NCI-H2171 (cell line): ENCODE results near the gene CLEC1B.
"Not testable (repeated sequence)": the region's sequence is repeated elsewhere in the genome, so short reads cannot be mapped to it uniquely, and the experiment has no call there.

Experiments used
- DNase-seq: peaks from one replicate; lab custom pipeline; 2025; lab: John Stamatoyannopoulos, UW

Gene CLEC1B

DNA sequence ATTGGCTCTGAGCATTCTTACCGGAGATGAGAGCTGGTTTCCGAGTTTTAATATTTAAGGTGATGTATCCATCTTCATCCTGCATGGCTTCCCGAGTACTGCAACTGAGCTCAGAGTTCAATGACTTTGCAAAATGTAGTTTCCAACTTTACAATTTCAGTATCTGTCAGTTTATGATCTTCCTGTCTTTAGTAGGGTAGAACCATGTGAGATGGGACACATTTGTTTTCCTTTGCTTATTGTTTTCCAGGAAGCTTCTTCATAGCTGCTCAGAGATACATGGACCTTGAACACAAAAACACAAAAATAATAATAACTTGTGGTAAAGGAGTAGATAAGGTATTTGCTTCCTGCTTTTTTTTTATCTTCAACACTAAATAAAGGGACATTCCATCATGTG, at the start of gene CLEC1B:
TSS of gene CLEC1B (minus strand) at position 106 of the 400 bp plus-strand sequence. CDS start at position 85, 21 bp downstream.
- DNase-seq: no peak

DNA sequence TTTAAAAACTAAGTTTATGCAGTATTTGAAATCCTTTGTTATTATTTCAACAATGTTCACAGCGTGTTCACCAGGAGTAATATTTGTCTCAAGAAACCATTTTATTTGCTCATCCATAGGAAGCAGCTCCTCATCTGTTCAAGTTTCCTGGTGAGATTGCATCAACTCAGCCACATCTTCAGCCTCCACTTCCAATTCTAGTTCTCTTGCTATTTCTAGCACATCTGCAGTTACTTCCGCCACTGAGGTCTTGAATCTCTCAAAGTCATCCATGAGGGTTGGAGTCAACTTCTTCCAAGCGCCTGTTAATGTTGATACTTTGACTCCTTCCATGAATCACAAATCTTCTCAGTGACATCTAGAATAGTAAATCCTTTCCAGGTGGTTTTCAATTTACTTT, 49.6 kb upstream of the CLEC1B start:
- DNase-seq: no peak

- no peak for DNase-seq
These were observed 43.2 kb upstream of the CLEC1B start for GRCh38 chr12:10042167-10042566.

DNA sequence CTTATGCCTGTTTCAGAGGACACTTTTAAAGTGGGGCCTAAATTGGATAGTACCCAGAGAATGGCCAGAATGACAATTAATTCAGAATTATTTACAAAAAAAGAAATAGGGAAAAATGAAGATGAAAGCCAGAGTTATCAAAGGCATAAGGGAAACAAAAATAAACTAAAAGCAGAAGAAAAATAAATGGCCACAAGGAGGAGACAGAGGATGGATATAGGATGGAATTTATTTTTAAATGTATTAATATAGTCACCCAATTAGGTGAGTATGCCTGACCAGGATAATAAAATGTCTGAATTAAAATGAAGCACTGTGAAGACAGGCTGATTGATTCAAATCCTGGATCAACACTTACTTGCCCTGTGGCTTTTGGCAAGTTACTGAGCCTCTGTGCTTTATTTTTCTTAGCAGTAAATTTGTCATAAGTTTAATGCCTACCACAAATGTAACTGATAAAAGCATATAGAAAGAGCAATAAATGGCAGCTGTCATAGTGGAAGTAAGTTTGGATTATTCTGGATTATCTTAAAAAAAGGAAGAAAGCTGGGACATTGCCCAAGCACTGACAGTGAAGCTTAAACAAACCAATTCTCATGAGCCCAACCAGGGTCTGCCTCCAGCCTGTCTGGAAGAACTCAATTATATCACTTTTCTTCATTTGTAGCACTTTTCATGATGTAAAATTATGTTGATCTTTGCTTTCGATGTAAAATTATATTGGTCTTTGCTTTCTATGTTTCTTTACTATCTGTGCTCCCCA, 35.0 kb upstream of the CLEC1B start:
- no peak for DNase-seq

DNA sequence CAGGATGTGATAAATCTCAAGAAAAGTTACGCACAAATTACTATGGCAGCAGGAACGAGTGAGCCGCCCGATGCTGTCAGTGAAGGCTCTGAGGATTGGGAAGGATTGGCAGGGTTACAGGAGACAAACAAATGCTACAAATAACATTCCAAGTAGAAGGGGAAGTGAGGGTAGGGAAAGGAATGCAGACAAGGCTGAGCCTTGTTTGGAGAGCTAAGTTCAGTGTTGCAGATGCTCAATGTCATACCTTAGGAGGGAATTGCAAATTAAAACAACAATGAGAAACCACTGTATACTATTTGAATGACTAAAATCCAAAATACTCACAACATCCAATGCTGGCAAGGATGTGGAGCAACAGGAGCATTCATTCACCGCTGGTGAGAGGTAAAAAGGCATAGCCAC, 32.9 kb upstream of the CLEC1B start:
- DNase-seq: no peak

DNA sequence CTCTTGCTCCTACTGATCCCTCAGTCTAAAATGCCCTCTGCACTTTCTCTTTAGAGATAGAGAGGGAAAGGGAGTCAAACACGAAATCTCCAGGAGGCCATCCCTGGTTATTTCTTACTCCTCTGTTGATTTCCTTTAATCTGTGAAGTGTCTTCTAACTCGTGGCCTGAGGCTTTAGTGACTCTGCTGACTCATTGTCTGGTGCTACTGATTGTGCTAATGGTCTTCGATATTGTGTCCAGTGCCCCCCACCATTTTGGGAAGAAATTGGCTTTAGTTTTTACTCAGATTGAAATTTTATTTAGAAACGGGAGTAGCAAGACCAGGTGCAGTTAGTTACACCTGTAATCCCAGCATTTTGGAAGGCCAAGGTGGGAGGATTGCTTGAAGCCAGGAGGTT, 32.4 kb upstream of the CLEC1B start:
- DNase-seq: no peak

DNA sequence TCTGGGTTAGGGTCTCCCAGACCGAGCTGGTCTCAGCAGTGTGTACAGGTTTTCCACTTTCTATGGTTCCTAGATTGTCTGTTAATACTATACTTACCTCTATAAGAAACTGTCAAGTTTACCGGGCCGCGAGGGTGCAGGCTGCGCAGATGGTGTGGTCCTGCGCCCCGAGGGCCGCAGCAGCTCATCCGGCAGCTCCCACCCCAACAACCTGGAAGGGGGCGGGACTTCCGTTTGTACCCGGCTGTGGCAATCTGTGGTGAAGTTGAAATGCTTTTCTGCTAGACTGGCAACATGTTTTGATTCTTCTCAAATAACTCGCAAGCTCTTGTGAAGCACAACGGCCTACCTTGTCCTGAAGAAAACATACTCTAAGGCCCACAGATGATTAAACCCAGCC, 31.5 kb upstream of the CLEC1B start, which contains the start of gene CLEC9A:
TSS of gene CLEC9A (plus strand) at position 237 of the 400 bp plus-strand sequence. CDS start 22,006 bp downstream, outside the sequence.
- DNase-seq: no peak

DNA sequence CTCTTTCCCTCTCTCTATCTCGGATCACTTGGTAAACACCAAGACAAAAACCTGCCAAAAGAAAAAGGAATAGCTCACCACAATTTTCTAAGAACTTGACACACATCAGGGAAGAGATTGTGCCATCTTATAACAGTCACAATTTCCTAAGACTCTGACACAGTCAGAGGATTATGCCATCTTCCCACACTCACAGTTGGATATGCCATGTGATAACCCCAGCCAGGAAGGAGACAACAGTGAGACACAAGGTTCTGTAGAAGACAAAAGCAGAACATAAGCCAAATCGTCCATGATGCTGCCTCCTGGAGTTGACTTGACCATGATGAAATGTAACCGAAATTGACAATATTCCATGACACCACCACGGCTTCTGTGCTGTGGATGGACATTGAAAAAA, 28.8 kb upstream of the CLEC1B start:
- DNase-seq: no peak

DNA sequence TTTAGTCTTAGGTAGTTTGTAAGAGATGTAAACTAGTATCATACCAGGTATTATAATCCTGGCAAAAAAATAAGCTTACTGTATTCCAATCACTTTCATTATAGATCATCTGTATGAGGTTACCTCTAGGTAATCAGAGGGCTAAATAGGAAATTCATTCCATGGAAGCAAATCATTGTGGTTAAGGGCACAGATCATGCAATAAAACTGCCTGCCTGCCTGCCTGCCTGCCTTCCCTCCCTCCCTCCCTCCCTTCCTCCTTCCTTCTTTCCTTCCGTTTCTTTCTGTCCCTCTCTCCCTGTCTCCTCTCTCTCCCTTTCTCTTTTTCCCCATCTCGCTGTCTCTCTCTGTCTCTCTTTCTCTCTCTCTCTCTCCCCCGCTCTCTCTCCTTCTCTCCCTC, 28.4 kb upstream of the CLEC1B start:
- no peak for DNase-seq

- not testable (repeated sequence) for DNase-seq
These were observed 27.7 kb upstream of the CLEC1B start for GRCh38 chr12:10026666-10027065.

DNA sequence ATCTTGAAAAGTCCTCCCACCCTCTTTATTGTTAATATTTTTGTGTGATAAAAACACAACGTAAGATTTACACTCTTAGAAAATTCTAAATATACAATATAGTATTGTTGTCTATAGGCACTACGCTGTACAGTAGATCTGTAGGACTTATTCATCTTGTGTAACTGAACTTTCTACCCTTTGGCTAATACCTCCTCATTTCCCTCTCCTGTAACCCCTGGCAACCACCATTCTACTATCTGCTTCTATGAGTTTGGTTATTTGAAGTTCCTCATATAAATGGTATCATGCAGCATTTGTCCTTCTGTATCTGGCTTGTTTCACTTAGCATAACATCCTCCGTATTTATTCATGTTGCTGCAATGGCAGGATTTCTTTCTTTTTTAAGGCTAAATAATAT, 26.3 kb upstream of the CLEC1B start:
- no peak for DNase-seq

- no peak for DNase-seq
These were observed 22.4 kb upstream of the CLEC1B start for GRCh38 chr12:10021342-10021741.

DNA sequence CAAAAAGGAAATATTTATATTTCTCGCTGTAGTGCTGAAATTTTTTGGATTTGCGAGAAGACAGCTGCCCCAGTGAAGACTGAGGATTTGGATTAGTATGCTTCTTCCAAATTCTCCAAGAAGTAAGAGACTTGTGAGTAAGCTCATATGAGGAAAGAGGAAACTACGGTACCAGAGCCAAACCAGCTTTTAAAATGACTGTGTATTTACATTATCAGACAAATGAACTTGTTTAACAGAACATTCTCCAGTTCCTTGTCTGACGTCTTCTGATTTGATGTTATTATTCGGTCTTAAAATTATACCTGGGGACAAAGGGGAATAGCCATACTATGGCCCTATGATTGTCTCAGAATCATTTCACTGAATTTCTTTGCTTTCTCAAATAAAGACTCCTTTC, 19.5 kb upstream of the CLEC1B start:
- no peak for DNase-seq

DNA sequence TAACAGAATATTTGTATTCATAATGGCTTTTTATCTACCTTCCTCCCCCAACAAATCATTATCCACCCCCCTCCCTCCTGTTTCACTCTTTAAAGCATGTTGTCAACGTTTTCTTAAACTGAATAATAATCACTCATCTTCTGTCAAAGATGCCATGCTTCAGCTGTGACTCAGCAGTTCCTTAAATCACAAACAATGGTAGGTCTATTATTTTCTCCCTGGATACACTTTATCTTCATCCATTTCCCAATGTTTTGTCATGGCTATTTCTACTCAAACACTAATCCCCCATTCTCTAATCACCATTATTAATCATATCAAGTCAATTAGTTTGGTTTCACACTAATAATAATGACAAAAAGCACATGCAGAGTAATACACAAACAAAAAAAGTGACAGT, 18.0 kb upstream of the CLEC1B start:
- no peak for DNase-seq

- DNase-seq: no peak
These were observed 16.5 kb upstream of the CLEC1B start for GRCh38 chr12:10015450-10015849.

DNA sequence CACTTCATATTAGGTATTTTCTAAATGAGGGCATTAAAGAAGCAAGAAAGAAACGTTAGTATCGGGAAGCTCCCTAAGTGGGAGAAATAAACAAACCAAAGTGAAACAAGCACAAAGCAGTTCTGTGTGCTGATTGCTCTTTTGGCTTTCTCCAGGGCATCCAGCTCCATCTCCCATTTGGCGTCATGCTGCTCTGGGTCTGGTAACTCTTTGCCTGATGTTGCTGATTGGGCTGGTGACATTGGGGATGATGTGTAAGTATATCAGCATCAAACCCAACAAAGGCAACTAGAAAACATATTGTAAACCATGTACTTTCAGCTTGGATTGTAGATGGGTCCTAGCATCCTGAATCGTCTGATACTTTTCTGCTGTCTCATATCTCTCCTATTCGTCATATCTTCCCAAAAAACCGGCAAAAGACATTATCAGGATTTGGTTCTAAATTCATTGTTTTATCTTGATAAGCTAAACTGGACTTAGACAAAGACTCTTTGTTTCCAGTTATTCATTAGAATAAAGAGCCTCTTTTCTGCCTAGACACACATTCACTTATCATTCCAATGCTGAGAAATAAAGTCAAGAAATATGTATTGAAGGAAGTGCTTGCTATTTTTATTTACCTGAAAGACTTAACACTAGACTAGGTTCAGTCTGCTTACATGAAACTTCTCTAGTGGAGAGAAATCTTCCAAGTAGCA, 13.9 kb upstream of the CLEC1B start:
- no peak for DNase-seq

DNA sequence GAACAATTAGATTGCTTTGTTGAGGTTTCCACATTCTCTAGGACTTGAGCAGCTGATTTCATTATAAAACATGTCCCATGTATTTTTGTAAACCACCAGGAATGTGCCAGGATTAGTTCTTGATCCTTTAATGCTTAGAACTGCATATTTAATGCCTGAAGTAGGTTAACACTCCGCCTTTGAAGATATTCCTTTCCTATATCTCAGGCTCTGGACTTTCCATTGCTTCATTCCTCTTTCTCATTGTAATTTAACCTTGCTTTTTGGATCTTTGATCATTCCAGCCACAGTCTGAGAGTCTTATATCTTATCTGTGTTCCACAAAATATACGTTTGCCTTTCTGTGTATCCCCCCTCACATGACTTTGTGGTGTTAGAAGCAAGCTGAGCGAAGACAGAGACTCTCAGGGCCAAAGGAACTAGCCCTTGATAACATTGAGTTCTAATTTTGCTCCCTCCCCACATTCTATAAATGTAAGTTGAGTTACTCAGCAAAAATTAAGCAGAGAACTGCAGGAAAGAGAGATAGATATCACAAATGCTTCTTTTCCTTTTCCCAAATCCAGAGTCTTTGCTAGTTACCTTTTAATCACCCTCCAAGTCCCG, 2.4 kb upstream of the CLEC1B start:
- no peak for DNase-seq

DNA sequence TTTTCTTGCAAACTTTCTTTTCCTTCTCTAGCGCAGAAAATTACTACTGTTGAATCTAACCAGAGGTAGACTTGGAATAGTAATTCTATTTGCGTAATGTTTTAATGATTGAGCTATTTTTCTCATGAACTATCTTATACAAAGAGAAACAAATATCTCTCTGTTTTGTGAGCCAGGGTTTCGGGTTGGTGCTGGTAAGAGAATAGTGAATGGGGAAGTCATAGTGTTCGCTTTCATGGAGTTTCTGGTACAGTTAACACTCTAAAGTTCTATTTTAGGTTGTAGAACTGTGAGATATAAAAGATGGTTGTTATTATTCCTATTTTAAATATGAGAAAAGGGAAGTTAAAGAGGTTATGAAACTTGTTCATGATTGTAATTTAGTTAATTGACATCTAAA, 6.6 kb downstream of the CLEC1B start:
- no peak for DNase-seq

DNA sequence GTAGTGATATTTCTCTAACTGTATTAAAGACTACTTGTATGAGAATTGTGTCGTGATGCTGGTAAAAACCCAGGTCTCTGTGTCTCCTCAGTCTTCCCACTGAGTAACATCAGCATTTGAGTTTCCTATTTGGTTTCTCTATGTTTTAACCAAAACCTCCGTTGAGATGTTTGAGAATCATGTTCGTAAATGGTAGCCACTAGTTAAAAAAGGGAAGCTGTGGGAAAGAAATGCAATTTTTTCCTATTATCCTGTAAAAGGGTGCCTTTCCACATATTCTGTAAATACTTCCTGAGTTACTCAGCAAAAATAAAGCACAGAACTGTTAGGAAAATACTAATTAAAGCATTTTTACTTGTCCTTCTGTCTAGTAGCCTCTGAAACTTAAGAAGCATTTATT, 7.0 kb downstream of the CLEC1B start:
- no peak for DNase-seq

- no peak for DNase-seq
These were observed 18.8 kb downstream of the CLEC1B start for GRCh38 chr12:9980126-9980525.

DNA sequence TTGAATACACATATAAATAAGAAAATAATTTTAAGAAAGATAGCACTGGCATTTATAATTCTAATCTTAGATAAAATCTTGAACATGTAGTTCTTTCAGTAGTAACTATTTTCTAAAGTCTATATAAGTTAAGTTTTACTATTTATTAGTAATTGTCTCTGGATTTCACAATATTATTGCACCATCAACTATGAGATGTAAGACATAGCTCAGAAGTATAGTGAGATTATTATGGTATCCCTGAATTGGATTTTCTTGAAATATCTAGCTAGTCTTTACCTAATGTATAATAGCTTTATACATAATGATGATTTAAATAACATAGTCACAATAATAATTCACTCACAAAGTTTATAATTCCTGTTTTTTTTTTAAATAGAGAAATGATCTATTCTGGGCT, 21.0 kb downstream of the CLEC1B start:
- DNase-seq: no peak

GRCh38 chr12:9976626-9977025, 22.3 kb downstream of the CLEC1B start:
- DNase-seq: not testable (repeated sequence)

DNA sequence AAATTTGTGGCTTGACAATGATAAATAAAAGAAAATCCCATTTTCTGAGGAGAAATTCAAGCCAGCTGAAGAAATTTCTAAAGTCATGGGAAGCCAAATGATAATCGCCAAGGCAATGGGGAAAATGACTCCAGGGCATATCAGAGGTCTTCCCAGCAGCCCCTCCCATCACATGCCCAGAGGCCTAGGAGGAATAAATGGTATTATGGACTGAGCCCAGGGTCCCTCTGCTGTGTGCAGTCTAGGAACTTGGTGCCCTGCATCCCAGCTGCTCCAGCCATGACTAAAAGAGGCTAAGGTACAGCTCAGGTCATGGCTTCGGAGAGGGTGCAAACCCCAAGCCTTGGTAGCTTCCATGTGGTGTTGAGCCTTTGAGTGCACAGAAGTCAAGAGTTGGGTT, 23.3 kb downstream of the CLEC1B start:
- DNase-seq: no peak
